Kidney epithelial cell (primary cell): Measurements from ENCODE around the gene CHMP1B. TPM values are rescaled to one million over a fixed set of nuclear protein-coding genes. Genes with fewer than 3 reads are reported as not detected.

Experiments used
- DNase-seq: peaks from one replicate; pipeline ENCODE4 v3.0.0-alpha.2; 2010; ENCODE audit warnings: low read depth
- H3K27me3 ChIP-seq: 2 replicates; pipeline ENCODE4 v1.6.0; 2011; ENCODE audit warnings: low read length; ENCODE audit not compliant: control insufficient read depth, insufficient read depth
- H3K36me3 ChIP-seq: 2 replicates; pipeline ENCODE4 v1.5.1; 2011; ENCODE audit warnings: low read length; ENCODE audit not compliant: control insufficient read depth, insufficient read depth
- H3K4me3 ChIP-seq: 2 replicates; pipeline ENCODE4 v1.5.1; 2011; ENCODE audit warnings: low read depth, mild to moderate bottlenecking, control low read depth, low read length
- CTCF ChIP-seq: IDR thresholded peaks from 2 replicates; pipeline ENCODE4 v1.5.1; 2011; ENCODE audit warnings: mild to moderate bottlenecking, moderate library complexity, low read length, control low read depth, inconsistent platforms; ENCODE audit not compliant: insufficient read depth, poor library complexity, severe bottlenecking
- total RNA-seq: library from RNA; depleted of rRNA; stranded (reverse); fragments of >200 nt; gene quantifications from 2 replicates; pipeline ENCODE4 v1.2.3, GENCODE V29; 2015

CHMP1B gene
- total RNA-seq, 1 donor from 2014 or later: 95.4 TPM

GRCh38 chr18:11873670-11874340 is 22.6 kb downstream of the CHMP1B start:
- TF ChIP-seq CTCF: no peak
- Histone ChIP-seq H3K36me3 (no peaks in the 10 kb centered on the region), H3K27me3 (no peaks in the 10 kb centered on the region), H3K4me3 (no peak overlapping the region)
- no peak for DNase-seq

- DNase-seq: no peak
- no peak for TF ChIP-seq CTCF
- H3K27me3 ChIP-seq: no peaks in the 10 kb centered on the region
- no peaks in the 10 kb centered on the region for H3K36me3 ChIP-seq
- no peak overlapping the region for H3K4me3 ChIP-seq
Observed at GRCh38 chr18:11874676-11875075, 23.5 kb downstream of the CHMP1B start.

GRCh38 chr18:11877497-11878135 is 26.4 kb downstream of the CHMP1B start:
- no peak for DNase-seq
- no peak overlapping the region for H3K4me3 ChIP-seq
- TF ChIP-seq CTCF: no peak
- no peaks in the 10 kb centered on the region for H3K27me3 ChIP-seq
- no peaks in the 10 kb centered on the region for H3K36me3 ChIP-seq

- H3K4me3 ChIP-seq: no peak overlapping the region
- DNase-seq: no peak
- H3K36me3 ChIP-seq: no peaks in the 10 kb centered on the region
- no peak for TF ChIP-seq CTCF
- H3K27me3 ChIP-seq: no peaks in the 10 kb centered on the region
Observed at GRCh38 chr18:11880586-11881304, 29.5 kb downstream of the CHMP1B start.

GRCh38 chr18:11882636-11883035 is 31.4 kb downstream of the CHMP1B start:
- no peak for DNase-seq
- TF ChIP-seq CTCF: no peak

More at GRCh38 chr18:11882636-11883035, 31.4 kb downstream of the CHMP1B start:
- Histone ChIP-seq H3K27me3 (no peaks in the 10 kb centered on the region), H3K4me3 (no peak overlapping the region), H3K36me3 (no peaks in the 10 kb centered on the region)
